NB4 (cell line): ENCODE results near the gene LTF.

Experiments
- DNase-seq: peaks from one replicate; pipeline ENCODE4 v3.0.0; 2010; ENCODE audit warnings: low read depth
- H3K4me3 ChIP-seq: one replicate; pipeline ENCODE4 v1.5.1; 2011; ENCODE audit warnings: mild to moderate bottlenecking, low read depth, low read length, moderate library complexity
- MYC ChIP-seq: IDR thresholded peaks from 2 replicates; pipeline ENCODE4 v1.6.1; 2011; ENCODE audit warnings: low read depth, low read length
- POLR2A ChIP-seq: IDR thresholded peaks from 2 replicates; pipeline ENCODE4 v1.6.1; 2011; ENCODE audit warnings: mild to moderate bottlenecking; ENCODE audit not compliant: insufficient read length; ENCODE audit errors: extremely low read depth
- TF ChIP-seq, protein P1 (sequence below): IDR thresholded peaks from 2 replicates; pipeline ENCODE4 v1.6.1; 2011; ENCODE audit warnings: low read depth, low read length
- TF ChIP-seq, protein P2 (sequence below): IDR thresholded peaks from one replicate; pipeline ENCODE4 v1.5.1; 2012; ENCODE audit warnings: low read depth, low read length

Gene LTF

GRCh38 chr3:46454209-46454595, 10.5 kb downstream of the LTF start:
- TF ChIP-seq MYC (no peak), POLR2A (no peak)
- TF ChIP-seq, protein P1, sequence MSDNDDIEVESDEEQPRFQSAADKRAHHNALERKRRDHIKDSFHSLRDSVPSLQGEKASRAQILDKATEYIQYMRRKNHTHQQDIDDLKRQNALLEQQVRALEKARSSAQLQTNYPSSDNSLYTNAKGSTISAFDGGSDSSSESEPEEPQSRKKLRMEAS, result no peak
- TF ChIP-seq, protein P2, sequence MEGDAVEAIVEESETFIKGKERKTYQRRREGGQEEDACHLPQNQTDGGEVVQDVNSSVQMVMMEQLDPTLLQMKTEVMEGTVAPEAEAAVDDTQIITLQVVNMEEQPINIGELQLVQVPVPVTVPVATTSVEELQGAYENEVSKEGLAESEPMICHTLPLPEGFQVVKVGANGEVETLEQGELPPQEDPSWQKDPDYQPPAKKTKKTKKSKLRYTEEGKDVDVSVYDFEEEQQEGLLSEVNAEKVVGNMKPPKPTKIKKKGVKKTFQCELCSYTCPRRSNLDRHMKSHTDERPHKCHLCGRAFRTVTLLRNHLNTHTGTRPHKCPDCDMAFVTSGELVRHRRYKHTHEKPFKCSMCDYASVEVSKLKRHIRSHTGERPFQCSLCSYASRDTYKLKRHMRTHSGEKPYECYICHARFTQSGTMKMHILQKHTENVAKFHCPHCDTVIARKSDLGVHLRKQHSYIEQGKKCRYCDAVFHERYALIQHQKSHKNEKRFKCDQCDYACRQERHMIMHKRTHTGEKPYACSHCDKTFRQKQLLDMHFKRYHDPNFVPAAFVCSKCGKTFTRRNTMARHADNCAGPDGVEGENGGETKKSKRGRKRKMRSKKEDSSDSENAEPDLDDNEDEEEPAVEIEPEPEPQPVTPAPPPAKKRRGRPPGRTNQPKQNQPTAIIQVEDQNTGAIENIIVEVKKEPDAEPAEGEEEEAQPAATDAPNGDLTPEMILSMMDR, result no peak

GRCh38 chr3:46453526-46454208, 11.0 kb downstream of the LTF start:
- no peak for DNase-seq
- TF ChIP-seq, protein P2, result no peak
- TF ChIP-seq, protein P1, result no peak
- TF ChIP-seq POLR2A (no peak), MYC (no peak)
- no peak overlapping the region for H3K4me3 ChIP-seq

More at GRCh38 chr3:46454209-46454595, 10.5 kb downstream of the LTF start:
- no peak for DNase-seq
- H3K4me3 ChIP-seq, result no peak overlapping the region

- peak; percentile 15 for DNase-seq
- TF ChIP-seq, protein P1, result no peak
- TF ChIP-seq, protein P2, result peak; percentile 60
- no peak for TF ChIP-seq POLR2A
- no peak for TF ChIP-seq MYC
- H3K4me3 ChIP-seq, result no peak overlapping the region
Measured at GRCh38 chr3:46449755-46450552, 14.8 kb downstream of the LTF start.

- H3K4me3 ChIP-seq, result no peak overlapping the region
- TF ChIP-seq, protein P2, result no peak
- TF ChIP-seq POLR2A, result no peak
- no peak for DNase-seq
Measured at GRCh38 chr3:46448721-46449120, 16.0 kb downstream of the LTF start.

DNA sequence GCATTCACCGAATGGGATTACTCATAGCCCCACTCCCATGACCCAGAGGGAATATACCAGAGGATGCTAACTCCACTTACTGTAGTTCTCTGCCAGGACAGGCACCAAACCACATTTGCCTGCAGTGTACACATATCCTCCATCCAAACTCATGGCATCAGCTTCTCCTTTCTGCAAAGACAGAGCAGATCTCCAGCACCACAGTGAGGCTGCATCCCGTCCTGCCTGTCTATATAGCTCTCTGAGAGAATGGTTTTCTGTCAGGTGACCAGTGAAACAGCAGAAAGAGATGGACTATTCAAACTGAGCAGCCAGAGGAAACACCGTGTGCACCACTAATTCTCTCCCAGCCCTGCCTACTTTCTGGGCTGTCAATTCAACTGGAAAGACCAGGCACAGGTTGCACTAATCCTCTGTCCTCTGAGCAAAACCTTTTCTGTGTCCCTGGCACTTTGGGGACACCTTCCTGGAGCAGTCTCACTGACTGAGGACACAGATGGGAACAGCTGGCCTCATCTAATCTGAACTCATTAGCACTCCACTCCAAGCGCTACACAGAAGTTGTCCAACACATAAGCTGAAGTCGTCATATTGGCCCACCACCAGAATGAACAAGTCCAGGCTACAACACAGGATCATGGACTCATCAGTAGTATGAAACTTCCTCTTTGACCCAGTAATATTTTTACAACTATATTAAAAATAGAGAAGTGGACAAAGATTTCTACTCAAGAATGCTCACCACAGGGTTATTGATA, 17.3 kb downstream of the LTF start:
- TF ChIP-seq POLR2A (no peak), MYC (no peak)
- TF ChIP-seq, protein P2, result no peak
- TF ChIP-seq, protein P1, result no peak
- no peak overlapping the region for H3K4me3 ChIP-seq
- DNase-seq, result peak; percentile 41
